GM19467 (cell line): Measurements from ENCODE around the gene CYP2S1.
"Not testable (repeated sequence)": the region's sequence is repeated elsewhere in the genome, so short reads cannot be mapped to it uniquely, and the experiment has no call there.

ENCODE experiments used
- ATAC-seq: cut with Tn5 transposase; IDR thresholded peaks from one replicate; pipeline ENCODE4 v1.9.1; 2021; ENCODE audit warnings: mild to moderate bottlenecking, moderate library complexity; ENCODE audit not compliant: unreplicated experiment

The CYP2S1 gene

GRCh38 chr19:41192574-41193429 is at the start of gene CYP2S1:
Gene CYP2S1, plus strand, starts transcription at chr19:41193219. Its CDS starts 46 bp downstream, at chr19:41193265.
- no peak for ATAC-seq

DNA sequence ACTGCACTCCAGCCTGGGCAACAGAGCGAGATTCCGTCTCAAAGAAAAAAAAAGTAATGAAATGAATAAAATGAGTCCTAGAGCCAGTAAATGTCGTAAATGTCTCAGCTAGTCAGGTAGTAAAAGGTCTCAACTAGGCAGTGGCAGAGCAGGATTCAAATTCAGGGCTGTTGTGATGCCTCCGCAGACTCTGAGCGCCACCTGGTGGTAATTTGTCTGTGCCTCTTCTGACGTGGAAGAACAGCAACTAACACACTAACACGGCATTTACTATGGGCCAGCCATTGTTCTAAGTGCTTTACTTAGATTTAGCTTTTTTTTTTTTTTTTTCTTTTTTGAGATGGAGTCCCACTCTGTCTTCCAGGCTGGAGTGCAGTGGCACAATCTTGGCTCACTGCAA is 48.6 kb upstream of the CYP2S1 start:
- ATAC-seq, result no peak

- ATAC-seq, result no peak
Observed at GRCh38 chr19:41149831-41150230, 43.2 kb upstream of the CYP2S1 start.

GRCh38 chr19:41150986-41151385 is 42.0 kb upstream of the CYP2S1 start:
- ATAC-seq, result not testable (repeated sequence)

DNA sequence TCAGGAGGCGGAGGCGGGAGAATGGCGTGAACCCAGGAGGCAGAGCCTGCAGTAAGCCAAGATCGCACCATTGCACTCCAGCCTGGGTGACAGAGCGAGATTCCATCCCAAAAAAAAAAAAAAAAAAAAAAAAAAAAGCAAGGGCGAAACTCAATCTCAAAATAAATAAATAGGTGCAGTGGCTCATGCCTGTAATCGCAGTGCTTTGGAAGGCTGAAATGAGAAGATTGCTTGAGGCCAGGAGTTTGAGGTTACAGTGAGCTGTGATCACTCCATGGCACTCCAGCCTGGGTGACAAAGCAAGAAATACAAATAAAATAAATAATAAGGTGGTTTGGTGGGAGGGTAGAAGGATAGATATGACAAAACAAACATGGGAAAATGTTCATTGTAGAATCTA is 39.0 kb upstream of the CYP2S1 start:
- no peak for ATAC-seq

- ATAC-seq, result no peak
Observed at GRCh38 chr19:41156207-41156606, 36.8 kb upstream of the CYP2S1 start.

DNA sequence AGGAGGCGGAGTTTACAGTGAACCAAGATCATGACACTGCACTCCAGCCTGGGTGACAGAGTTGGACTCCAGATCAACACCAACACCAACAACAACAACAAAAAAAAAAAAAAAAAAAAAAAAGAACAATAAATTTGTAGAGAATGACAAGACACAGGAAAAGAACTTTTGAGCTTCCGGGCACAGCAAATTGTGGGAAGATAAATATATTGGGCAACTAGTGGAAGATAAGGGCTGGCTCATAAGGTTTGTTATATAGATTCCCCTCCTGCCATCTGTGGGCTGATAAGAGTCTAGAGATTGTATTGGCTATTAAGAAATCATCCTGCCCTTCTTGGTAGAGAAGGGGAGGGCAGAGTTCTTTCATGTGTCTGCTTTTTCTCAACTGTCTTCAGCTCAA is 33.1 kb upstream of the CYP2S1 start:
- no peak for ATAC-seq

- no peak for ATAC-seq
Observed at GRCh38 chr19:41161903-41162302, 31.1 kb upstream of the CYP2S1 start.

DNA sequence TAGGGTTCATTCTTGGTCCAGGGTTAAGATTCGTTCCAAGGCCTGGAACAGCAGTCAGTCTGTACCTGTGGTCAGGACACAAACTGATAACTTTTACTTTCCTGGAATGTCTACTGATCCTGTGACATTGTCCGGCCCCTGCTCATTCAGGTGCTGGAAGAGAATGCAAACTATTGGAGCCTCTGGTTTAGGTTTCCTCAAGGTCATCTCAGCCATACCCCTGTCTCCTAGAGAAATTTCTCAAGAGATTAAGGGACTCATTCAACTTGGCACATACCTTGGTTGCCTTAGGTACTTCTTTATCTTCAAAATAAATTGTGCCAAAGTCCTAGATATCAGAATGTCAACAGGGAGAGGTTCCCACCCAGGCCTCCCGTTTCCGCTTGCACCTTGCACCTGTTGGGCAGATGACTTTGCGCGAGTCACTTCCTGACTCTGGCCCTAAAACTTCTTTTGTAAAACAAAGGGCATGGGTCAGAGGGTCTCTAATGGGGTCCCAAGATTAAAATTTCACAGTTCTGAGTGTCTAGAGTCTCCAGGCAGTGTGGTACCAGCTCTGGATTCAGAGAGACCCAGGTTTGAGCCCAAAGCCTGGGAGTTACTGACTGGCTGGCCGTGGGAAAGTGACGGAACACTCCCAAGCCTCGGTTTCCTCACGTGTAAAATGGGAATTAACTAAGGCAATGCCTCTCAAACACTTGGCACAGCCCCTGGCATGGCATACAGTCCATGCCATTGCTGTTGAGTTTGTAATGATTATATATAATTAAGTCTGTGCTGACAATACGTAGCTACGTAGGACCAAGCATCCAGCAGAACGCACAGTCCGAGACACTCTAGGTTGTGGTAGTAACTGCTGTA is 25.8 kb upstream of the CYP2S1 start:
- ATAC-seq, result no peak

DNA sequence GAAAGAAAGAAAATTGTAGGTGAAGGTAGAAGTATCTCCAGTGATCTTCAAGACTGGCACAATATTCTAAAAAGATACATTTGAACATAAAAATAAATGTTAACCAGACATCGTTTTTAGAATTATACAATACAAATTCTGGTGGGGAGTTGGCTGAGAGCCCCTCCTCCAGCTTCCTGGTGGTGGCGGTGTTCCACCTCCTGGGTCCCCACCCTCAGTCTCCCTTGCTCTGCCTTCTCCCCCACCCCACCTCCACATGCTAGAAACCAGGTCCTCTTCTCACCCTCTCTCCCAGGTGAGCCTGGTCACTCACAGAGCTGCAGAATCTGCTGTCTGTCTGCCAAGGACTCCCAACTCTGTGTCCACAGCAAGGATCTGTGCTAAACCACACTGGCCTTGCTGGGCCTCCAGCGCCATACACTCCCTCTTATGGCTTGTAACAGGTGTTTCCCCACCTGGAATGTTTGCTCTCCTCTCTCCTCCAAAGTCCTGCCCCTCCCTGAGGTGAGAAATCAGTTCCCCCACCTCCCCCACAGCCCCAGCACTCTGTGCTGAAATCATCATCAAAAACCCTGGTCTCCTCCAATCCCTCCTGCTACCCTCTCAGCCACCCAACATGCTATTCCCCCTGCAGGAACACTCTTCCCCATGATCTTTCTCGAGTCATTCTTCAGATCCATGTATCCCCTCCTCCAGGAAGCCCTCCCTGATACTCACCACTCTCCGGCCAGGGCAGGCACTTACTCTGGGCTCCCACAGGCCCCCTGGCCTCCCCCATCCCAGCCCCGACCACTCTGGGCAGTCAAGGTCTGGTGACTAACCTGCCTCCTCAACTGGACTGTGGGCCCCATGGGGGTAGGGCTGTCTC is 20.5 kb upstream of the CYP2S1 start:
- ATAC-seq, result no peak

DNA sequence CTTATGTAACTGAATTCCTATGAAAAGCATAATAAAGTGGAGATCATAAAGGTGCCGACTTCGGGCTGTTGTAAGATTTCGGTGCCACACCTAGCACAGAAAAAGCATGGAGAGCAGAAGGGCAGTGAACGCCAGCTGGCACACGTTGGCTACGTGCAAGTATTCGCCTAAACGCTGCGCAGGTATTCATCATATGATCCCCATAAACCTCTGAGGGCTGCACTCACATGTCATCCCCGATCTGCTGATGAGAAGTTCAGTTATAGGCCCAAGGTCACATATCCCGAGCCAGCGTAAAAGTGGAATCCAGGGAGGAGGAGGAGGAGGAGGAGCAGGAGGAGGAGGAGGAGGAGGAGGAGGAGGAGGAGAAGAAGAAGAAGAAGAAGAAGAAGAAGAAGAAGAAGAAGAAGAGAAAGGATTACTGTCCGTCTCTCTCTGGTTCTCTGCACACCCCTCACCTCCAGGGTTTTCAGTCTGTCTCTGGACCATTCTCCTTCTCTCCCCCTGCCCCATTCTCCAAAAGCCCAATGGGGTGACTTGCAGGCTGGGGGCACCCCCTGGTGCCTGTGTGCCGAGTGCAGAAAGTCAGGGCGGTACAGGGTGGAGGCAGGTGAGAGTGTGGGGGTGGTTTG is 18.6 kb upstream of the CYP2S1 start:
- ATAC-seq, result no peak

GRCh38 chr19:41175801-41176777 is 16.9 kb upstream of the CYP2S1 start:
- ATAC-seq, result no peak

GRCh38 chr19:41180173-41180572 is 12.8 kb upstream of the CYP2S1 start:
- ATAC-seq, result not testable (repeated sequence)

DNA sequence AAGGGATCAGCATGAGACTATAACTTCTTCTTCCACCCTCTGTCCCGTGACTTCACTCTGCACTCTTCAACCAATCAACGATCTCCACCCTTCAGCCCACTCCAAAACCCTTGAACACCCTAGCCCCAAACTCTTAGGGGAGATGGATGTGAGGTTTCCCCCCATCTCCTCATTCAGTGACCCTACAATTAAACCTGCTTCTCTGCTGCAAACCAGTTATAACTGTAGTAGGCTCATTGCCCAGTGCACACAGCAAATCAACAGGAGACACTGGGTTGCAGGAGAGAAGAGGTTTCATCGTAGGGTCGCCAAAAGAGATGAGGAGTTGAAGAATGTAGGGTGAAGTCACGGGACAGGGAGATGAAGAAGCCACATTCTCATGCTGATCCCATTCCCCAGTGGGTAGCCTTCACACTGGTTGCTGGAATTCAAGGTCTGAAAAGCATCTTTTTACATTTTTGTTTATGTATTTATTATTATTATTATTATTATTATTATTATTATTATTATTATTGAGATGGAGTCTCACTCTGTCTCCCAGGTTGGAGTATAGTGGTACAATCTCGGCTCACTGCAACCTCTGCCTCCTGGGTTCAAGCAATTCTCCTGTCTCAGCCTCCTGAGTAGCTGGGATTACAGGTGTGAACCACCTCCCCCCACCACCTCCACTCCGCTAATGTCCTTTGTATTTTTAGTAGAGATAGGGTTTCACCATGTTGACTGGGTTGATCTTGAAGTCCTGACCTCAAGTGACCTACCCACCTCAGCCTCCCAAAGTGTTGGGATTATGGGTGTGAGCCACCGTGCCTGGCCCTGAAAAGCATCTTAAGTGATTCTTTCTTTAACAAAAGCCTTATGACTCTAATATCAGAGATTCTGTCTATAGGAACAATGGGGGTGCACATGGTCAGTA is 5.8 kb upstream of the CYP2S1 start:
- no peak for ATAC-seq

DNA sequence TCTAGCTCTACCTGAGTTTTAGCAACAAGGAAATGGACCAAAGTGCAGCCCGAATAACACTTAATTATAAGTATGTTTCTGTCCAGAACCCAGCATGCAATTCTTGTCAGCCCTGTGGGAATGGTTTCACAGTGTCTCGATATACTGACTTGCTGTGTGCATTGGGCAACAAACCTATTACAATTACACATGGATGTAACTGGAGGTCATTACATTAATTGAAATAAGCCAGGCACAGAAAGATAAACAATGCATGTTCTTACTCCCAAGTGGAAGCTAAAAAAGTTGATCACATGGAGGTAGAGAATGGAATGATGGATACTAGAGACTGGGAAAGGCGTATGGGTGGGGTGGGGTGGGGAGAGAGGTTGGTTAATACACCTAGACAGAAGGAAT is 5.1 kb upstream of the CYP2S1 start:
- ATAC-seq, result no peak

DNA sequence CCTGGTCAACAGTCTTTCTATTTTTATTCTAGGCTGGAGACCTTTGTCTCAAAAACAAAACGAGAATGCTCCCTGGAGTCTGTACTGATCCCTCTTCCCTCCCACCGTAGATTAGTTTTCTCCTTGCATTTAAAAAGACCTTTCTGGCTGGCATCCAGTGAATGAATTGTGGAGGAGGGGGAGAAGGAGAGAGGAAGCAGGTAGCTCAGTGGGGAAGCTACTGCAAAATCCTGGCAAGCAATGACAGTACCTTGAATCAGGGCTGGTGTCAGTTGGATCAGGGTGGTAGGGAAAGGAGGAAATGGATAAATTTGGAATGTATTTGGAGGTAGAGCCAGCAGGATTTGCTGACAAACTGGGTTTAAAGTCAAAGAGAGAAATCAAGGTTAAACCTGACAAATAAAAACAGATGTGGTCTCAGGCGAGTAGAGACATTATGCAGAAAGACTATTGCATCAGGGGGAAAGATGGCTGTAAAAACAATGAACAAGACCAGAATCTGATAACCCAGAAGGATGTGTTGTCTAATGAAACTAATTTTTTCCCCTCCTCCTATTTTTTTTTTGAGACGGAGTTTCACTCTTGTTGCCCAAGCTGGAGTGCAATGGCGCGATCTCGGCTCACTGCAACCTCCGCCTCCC is 3.5 kb upstream of the CYP2S1 start:
- ATAC-seq, result no peak

- no peak for ATAC-seq
Observed at GRCh38 chr19:41193430-41194156, 574 bp downstream of the CYP2S1 start.
